Measurements from ENCODE around the gene PRKAR2B.

Gene PRKAR2B

DNA sequence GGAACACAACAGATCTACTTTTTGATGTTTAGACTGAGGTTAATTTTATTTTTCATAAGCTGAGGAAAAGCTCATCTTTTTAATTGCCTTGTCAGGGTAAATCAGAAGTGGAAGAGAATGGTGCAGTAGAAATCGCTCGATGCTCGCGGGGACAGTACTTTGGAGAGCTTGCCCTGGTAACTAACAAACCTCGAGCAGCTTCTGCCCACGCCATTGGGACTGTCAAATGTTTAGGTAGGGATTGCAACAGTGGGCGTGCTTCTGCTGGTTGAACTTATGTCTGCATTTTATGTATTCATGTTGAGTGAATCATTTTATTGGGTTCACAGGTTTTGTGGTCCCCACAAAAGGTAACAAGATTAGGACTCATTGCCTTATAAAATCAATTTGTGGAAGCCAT lies 112.6 kb downstream of the PRKAR2B start:
- H3K27ac ChIP-seq (ENCODE audit: low read depth, low read length): no peak overlapping the region
- no peak overlapping the region for H3K9ac ChIP-seq (ENCODE audit: low read length)
- no peaks in the 10 kb centered on the region for H3K4me1 ChIP-seq (ENCODE audit: insufficient read depth, low read length)
- no peaks in the 10 kb centered on the region for H3K27me3 ChIP-seq (ENCODE audit: control insufficient read depth in 1 of 2, insufficient read depth in 2 of 2, low read length in 2 of 2)
- H3K4me3 ChIP-seq (ENCODE audit: low read depth in 1 of 2, low read length in 2 of 2): no peak overlapping the region
- H3K9me3 ChIP-seq (ENCODE audit: low read length): no peaks in the 10 kb centered on the region
- H3K36me3 ChIP-seq (ENCODE audit: insufficient read depth, low read length): no peaks in the 10 kb centered on the region

DNA sequence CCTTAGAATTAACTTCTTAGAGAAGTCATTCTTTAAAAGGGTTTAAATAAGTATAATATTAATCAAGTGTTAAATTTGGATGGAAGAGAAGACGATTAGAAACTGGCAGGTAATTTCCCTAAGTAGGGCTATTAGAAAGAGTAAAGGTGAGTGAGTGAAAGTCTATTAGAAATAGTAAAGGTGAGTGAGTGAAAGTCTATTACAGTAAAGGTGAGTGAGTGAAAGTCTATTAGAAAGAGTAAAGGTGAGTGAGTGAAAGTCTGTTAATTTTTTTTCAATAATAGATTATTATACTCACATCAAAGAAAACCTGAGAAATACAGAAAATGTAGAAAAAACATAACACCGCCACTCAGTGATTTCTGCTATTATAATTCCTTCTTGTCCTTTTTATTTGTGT lies 113.5 kb downstream of the PRKAR2B start:
- H3K27ac ChIP-seq (ENCODE audit: low read depth, low read length): no peak overlapping the region
- no peaks in the 10 kb centered on the region for H3K9me3 ChIP-seq (ENCODE audit: low read length)
- no peaks in the 10 kb centered on the region for H3K27me3 ChIP-seq (ENCODE audit: control insufficient read depth in 1 of 2, insufficient read depth in 2 of 2, low read length in 2 of 2)
- H3K4me1 ChIP-seq (ENCODE audit: insufficient read depth, low read length): no peaks in the 10 kb centered on the region
- no peak overlapping the region for H3K9ac ChIP-seq (ENCODE audit: low read length)
- H3K36me3 ChIP-seq (ENCODE audit: insufficient read depth, low read length): no peaks in the 10 kb centered on the region
- H3K4me3 ChIP-seq (ENCODE audit: low read depth in 1 of 2, low read length in 2 of 2): no peak overlapping the region

DNA sequence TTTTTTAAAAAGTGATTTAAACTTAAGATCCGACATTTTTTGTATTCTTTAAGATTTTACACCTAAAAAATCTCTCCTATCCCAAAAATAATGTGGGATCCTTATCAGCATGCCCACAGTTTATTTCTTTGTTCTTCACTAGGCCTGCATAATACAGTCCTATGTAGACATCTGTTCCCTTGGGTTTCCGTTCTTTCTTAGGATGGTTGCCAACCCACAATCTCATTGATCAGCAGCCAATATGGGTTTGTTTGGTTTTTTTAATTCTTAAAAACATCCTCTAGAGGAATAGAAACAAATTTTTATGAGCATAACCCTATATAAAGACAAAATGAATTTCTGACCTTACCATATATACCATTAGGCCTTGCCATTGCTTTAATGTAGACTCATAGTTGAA lies 115.9 kb downstream of the PRKAR2B start:
- no peaks in the 10 kb centered on the region for H3K4me1 ChIP-seq (ENCODE audit: insufficient read depth, low read length)
- no peak overlapping the region for H3K9ac ChIP-seq (ENCODE audit: low read length)
- H3K27me3 ChIP-seq (ENCODE audit: control insufficient read depth in 1 of 2, insufficient read depth in 2 of 2, low read length in 2 of 2): no peaks in the 10 kb centered on the region
- H3K4me3 ChIP-seq (ENCODE audit: low read depth in 1 of 2, low read length in 2 of 2): no peak overlapping the region
- no peaks in the 10 kb centered on the region for H3K36me3 ChIP-seq (ENCODE audit: insufficient read depth, low read length)
- no peaks in the 10 kb centered on the region for H3K9me3 ChIP-seq (ENCODE audit: low read length)
- H3K27ac ChIP-seq (ENCODE audit: low read depth, low read length): no peak overlapping the region

DNA sequence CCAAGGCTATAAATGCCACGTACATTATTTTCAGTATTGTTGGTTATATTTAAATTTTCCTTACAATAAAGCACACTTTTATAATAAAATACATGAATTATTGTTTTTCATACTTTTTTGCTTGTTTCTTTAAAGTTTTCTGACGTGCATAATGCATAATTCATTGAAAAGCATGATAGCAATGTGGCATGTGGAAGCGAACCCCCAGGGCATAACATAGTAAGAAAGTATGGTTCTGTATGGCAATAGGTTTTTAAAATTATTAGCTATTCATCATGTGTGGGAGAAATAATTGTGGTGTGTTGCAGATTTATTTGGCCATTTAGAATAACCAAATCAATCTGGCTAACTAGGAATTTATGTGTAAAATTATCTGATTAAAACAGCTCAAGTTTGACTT lies 116.9 kb downstream of the PRKAR2B start:
- Histone ChIP-seq H3K4me1 (ENCODE audit: insufficient read depth, low read length) (no peaks in the 10 kb centered on the region), H3K4me3 (ENCODE audit: low read depth in 1 of 2, low read length in 2 of 2) (no peak overlapping the region), H3K27ac (ENCODE audit: low read depth, low read length) (no peak overlapping the region), H3K9me3 (ENCODE audit: low read length) (no peaks in the 10 kb centered on the region), H3K36me3 (ENCODE audit: insufficient read depth, low read length) (no peaks in the 10 kb centered on the region), H3K27me3 (ENCODE audit: control insufficient read depth in 1 of 2, insufficient read depth in 2 of 2, low read length in 2 of 2) (no peaks in the 10 kb centered on the region), H3K9ac (ENCODE audit: low read length) (no peak overlapping the region)

DNA sequence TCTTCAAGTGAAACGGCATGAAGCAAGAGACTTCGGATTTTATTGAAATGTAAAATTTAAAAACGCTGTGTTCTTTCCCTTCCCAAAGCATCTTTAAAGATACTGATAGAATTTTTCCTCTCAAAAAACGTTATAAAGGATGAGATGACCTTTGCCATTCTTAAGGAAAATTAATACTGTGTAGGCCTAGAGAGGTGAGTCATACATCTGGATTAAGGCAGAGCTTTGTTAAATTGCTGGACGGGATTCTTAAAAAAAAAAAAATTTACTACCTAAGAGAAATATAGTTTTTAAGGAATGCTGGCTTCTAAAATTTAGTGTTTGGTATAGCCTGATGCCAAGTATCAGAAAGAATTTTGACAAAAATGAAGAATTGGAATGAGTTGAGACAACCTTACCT lies 118.0 kb downstream of the PRKAR2B start:
- no peak overlapping the region for H3K27ac ChIP-seq (ENCODE audit: low read depth, low read length)
- H3K4me3 ChIP-seq (ENCODE audit: low read depth in 1 of 2, low read length in 2 of 2): no peak overlapping the region
- H3K9me3 ChIP-seq (ENCODE audit: low read length): no peaks in the 10 kb centered on the region
- no peaks in the 10 kb centered on the region for H3K27me3 ChIP-seq (ENCODE audit: control insufficient read depth in 1 of 2, insufficient read depth in 2 of 2, low read length in 2 of 2)
- H3K4me1 ChIP-seq (ENCODE audit: insufficient read depth, low read length): no peaks in the 10 kb centered on the region
- H3K9ac ChIP-seq (ENCODE audit: low read length): no peak overlapping the region
- no peaks in the 10 kb centered on the region for H3K36me3 ChIP-seq (ENCODE audit: insufficient read depth, low read length)

DNA sequence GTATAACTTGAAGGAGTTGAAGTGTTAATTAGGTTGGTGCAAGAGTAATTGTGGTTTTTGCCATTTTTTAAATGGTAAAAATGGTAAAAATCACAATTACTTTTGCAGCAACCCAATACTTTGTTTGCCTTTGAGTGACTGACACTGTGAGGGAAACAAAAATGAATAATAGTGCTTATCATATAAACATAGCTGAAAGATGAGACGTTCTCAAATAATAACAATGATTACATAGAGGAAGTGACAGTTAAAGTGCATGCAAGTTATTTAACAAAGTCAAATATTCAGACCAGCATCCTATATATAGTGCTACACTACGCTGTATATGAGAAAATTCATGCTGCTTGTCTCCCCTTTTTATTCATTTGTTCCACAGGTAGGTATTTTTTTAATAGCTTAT lies 119.6 kb downstream of the PRKAR2B start:
- no peak overlapping the region for H3K27ac ChIP-seq (ENCODE audit: low read depth, low read length)
- H3K4me1 ChIP-seq (ENCODE audit: insufficient read depth, low read length): no peaks in the 10 kb centered on the region
- no peak overlapping the region for H3K9ac ChIP-seq (ENCODE audit: low read length)
- H3K27me3 ChIP-seq (ENCODE audit: control insufficient read depth in 1 of 2, insufficient read depth in 2 of 2, low read length in 2 of 2): no peaks in the 10 kb centered on the region
- H3K4me3 ChIP-seq (ENCODE audit: low read depth in 1 of 2, low read length in 2 of 2): no peak overlapping the region
- no peaks in the 10 kb centered on the region for H3K36me3 ChIP-seq (ENCODE audit: insufficient read depth, low read length)
- H3K9me3 ChIP-seq (ENCODE audit: low read length): no peaks in the 10 kb centered on the region

- no peaks in the 10 kb centered on the region for H3K36me3 ChIP-seq (ENCODE audit: insufficient read depth, low read length)
- H3K4me1 ChIP-seq (ENCODE audit: insufficient read depth, low read length): no peaks in the 10 kb centered on the region
- no peak overlapping the region for H3K4me3 ChIP-seq (ENCODE audit: low read depth in 1 of 2, low read length in 2 of 2)
- no peaks in the 10 kb centered on the region for H3K27me3 ChIP-seq (ENCODE audit: control insufficient read depth in 1 of 2, insufficient read depth in 2 of 2, low read length in 2 of 2)
- H3K9me3 ChIP-seq (ENCODE audit: low read length): no peaks in the 10 kb centered on the region
- no peak overlapping the region for H3K27ac ChIP-seq (ENCODE audit: low read depth, low read length)
- no peak overlapping the region for H3K9ac ChIP-seq (ENCODE audit: low read length)
Observed at GRCh38 chr7:107165341-107165740, 120.8 kb downstream of the PRKAR2B start.

DNA sequence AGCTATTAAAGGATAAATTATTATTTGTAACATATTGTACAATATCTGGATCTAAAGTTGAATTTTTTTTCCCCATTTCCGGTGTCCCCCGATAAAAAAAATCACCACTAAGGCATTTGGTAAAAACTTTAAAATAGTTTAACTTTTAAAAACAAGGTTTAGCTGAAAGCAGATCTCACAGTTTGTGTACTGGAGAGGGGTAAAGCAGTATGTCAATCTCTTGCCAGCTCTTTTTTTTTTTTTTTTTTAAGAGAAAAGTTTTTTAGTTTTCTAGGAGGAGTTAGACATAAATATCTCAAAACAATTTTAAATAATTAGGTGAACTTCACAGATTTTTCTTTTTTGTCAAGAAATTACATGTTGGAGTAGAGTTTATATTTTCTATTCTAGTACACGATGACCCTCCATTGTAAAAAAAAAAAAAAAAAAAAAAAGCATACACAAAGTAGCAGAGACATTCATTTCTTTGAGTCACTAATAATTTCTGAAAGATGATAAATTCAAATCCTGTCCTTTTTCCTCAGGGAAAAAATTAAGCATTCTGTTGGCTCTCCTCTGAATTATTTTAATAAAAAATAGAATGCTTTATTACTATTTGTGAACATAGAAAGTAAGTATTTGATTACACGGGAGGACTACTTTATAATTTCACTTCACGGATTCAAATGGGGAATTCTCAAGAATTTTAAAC lies 122.4 kb downstream of the PRKAR2B start:
- peak overlapping the region; percentile 62 for H3K9ac ChIP-seq (ENCODE audit: low read length)
- H3K4me3 ChIP-seq (ENCODE audit: low read depth in 1 of 2, low read length in 2 of 2): peak overlapping the region; percentile 58 to 75
- H3K27me3 ChIP-seq (ENCODE audit: control insufficient read depth in 1 of 2, insufficient read depth in 2 of 2, low read length in 2 of 2): no peaks in the 10 kb centered on the region

DNA sequence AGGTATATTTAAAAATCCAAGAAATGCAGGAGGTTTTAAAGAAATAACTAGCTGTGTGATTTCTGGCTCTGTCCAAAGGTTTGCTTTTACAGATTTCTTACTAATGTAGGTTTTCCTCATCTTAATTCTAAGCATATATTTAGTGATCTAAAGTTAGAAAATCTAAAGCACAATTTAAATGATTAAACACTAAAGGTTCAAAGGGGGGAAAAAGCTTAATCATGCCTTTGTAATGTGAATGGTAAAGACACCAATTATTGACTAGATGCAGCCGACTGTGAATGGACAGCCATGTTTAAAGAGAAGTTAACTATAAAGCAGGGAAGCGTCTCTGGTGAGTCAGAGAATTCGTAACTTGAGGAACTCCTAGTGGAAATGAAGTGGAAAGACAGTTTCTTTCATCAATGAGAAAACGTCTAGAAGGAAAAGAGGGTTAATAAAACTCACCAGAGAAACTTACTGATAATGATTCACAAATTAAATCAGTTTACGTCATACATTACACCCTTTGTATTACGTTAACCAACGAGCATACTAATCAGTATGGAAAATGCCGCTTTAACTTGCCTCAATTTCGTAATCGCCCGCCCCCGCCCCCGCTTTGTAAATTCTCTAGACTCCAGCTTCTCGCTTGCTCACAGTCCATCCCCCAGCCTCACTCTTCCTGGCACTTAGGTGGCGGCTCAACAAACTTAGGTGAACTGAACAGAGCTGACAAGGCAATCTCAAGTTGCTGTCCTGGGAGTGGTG lies 123.2 kb downstream of the PRKAR2B start:
- Histone ChIP-seq H3K27me3 (ENCODE audit: control insufficient read depth in 1 of 2, insufficient read depth in 2 of 2, low read length in 2 of 2) (no peaks in the 10 kb centered on the region), H3K4me1 (ENCODE audit: insufficient read depth, low read length) (peaks cover 5% of the 10 kb centered on the region), H3K27ac (ENCODE audit: low read depth, low read length) (peak overlapping the region; percentile 98), H3K9me3 (ENCODE audit: low read length) (no peaks in the 10 kb centered on the region), H3K9ac (ENCODE audit: low read length) (peak overlapping the region; percentile 62), H3K4me3 (ENCODE audit: low read depth in 1 of 2, low read length in 2 of 2) (peak overlapping the region; percentile 58 to 75), H3K36me3 (ENCODE audit: insufficient read depth, low read length) (no peaks in the 10 kb centered on the region)

More for the DNA sequence above, 122.4 kb downstream of the PRKAR2B start:
- H3K27ac ChIP-seq (ENCODE audit: low read depth, low read length): peak overlapping the region; percentile 98
- no peaks in the 10 kb centered on the region for H3K9me3 ChIP-seq (ENCODE audit: low read length)
- no peaks in the 10 kb centered on the region for H3K36me3 ChIP-seq (ENCODE audit: insufficient read depth, low read length)
- no peaks in the 10 kb centered on the region for H3K4me1 ChIP-seq (ENCODE audit: insufficient read depth, low read length)

DNA sequence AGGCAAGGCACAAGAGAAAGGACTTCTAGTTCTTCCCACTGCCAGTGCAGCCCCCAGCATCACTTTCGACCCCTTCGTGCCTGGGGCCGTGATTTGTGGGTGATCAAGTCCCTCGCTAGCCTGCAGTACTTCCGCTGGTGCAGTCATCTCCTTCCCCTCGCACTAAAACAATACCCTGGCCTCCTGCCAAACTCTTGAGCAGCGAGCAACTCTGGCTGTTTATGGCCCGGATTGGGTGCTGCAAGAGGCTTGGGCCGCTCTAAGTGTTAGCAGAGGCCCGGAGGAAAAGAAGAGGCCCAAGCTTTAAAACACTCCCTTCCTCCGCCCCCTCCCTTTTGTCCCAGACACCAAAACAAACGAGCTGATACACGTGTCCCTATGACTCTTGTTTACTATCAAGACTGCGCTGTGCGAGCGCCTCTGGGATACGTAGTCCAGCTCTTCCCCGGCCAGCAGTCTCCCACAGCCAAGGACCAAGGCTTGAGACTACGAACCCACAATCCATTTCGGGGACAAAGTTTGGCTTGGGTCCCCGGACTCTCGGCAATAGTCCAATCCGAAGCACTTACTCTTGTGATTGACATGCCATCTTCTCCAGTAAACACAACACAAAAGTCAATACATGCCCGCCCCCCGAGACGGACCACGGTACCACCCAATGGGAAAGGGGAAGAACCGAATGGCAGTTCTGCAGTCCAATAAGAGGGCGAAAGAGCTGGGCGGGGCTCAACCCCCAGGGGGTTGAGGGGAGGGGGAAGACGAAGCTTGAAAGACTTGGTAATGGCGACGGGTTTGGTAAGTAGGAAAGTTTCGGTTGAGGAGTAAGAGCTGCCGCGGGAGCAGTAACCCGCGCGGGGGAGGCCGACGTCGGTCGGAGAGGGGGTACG lies 124.0 kb downstream of the PRKAR2B start, which contains the start of gene HBP1:
HBP1 (plus strand) TSS at position 771 of the 887 bp plus-strand sequence. CDS start 10,891 bp downstream, outside the sequence.
- H3K9ac ChIP-seq (ENCODE audit: low read length): peak within 1 kb of the TSS; percentile 62
- H3K4me1 ChIP-seq (ENCODE audit: insufficient read depth, low read length): peaks cover 13% of the 10 kb centered on the region
- H3K9me3 ChIP-seq (ENCODE audit: low read length): no peaks in the 10 kb centered on the region
- H3K27ac ChIP-seq (ENCODE audit: low read depth, low read length): peak within 1 kb of the TSS; percentile 98
- peak within 1 kb of the TSS; percentile 75 to 98 for H3K4me3 ChIP-seq (ENCODE audit: low read depth in 1 of 2, low read length in 2 of 2)
- no peaks in the 10 kb centered on the region for H3K36me3 ChIP-seq (ENCODE audit: insufficient read depth, low read length)
- no peaks in the 10 kb centered on the region for H3K27me3 ChIP-seq (ENCODE audit: control insufficient read depth in 1 of 2, insufficient read depth in 2 of 2, low read length in 2 of 2)
